HG03060 (cell line): ENCODE measurements around the gene SLC43A3.
"Not testable (repeated sequence)": the region's sequence is repeated elsewhere in the genome, so short reads cannot be mapped to it uniquely, and the experiment has no call there.

Source experiments
- ATAC-seq: cut with Tn5 transposase; IDR thresholded peaks from one replicate; pipeline ENCODE4 v1.9.1; 2021; ENCODE audit warnings: low read depth, moderate number of reproducible peaks; ENCODE audit not compliant: unreplicated experiment

The SLC43A3 gene

GRCh38 chr11:57460022-57460757 lies 33.3 kb upstream of the SLC43A3 start, which contains the start of gene RTN4RL2:
TSS of gene RTN4RL2 (plus strand) at chr11:57460528. CDS start at chr11:57460866, 338 bp downstream.
- ATAC-seq, result no peak

GRCh38 chr11:57459164-57460021 lies 32.5 kb upstream of the SLC43A3 start:
- ATAC-seq, result no peak

- ATAC-seq, result no peak
Observed at GRCh38 chr11:57458410-57459163, 31.7 kb upstream of the SLC43A3 start.

- no peak for ATAC-seq
Observed at GRCh38 chr11:57458060-57458409, 31.1 kb upstream of the SLC43A3 start.

- no peak for ATAC-seq
Observed at GRCh38 chr11:57457643-57458023, 30.7 kb upstream of the SLC43A3 start.

GRCh38 chr11:57456960-57457642 lies 30.2 kb upstream of the SLC43A3 start:
- ATAC-seq, result no peak

- no peak for ATAC-seq
Observed at GRCh38 chr11:57453543-57454177, 26.7 kb upstream of the SLC43A3 start.

DNA sequence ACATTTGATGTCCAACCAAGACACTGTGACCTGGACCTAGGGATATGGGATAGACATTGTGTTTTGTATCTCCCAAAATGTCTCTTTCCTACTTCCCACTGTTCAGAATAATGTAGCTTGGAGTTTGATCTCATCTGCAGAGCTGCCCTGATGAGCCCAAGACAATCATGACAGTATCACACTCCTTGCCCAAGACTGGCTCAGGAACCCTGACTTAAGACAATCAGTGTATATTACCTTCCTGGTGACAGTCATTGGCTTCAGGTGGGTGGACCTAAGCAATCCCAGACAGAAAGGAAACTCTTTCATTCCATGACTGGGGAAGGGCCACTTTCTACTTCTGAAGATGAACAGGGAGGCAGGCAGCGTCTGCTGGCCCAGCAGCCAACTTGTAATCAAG lies 19.1 kb upstream of the SLC43A3 start:
- ATAC-seq, result no peak

GRCh38 chr11:57445122-57445394 lies 18.1 kb upstream of the SLC43A3 start:
- not testable (repeated sequence) for ATAC-seq

- ATAC-seq, result no peak
Observed at GRCh38 chr11:57444362-57445121, 17.6 kb upstream of the SLC43A3 start.

DNA sequence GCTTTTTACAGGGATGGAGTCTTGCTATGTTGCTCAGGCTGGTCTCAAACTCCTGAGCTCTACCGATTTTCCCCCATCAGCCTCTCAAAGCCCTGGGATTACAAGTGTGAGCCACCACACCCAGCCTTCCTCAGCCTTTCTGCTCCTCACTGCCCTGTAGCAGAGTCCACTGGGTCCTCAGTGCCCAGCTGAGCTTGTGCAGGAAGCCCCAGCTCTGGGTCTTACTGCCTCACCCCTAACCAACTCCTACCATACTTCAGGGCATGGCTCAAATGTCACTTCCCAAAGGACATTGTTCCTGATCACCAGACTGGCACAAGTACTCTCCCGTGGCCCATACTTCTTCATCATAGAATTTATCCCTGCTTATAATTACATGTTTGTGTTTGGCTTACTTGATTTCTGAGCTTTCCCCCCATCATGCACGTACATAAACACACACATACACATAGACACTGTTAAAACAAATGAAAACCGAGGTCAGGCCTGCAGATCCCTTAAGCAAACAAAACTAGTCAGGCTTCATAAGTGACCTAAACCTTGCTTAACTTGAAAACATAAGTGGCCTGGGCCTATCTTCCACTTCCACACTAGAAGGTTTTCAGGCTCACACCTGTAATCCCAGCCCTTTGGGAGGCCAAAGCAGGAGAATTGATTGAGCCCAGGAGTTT lies 14.0 kb upstream of the SLC43A3 start:
- ATAC-seq, result no peak

- no peak for ATAC-seq
Observed at GRCh38 chr11:57439786-57440185, 12.9 kb upstream of the SLC43A3 start.

GRCh38 chr11:57438345-57439285 lies 11.7 kb upstream of the SLC43A3 start:
- no peak for ATAC-seq

GRCh38 chr11:57436031-57436430 lies 9.1 kb upstream of the SLC43A3 start:
- no peak for ATAC-seq

DNA sequence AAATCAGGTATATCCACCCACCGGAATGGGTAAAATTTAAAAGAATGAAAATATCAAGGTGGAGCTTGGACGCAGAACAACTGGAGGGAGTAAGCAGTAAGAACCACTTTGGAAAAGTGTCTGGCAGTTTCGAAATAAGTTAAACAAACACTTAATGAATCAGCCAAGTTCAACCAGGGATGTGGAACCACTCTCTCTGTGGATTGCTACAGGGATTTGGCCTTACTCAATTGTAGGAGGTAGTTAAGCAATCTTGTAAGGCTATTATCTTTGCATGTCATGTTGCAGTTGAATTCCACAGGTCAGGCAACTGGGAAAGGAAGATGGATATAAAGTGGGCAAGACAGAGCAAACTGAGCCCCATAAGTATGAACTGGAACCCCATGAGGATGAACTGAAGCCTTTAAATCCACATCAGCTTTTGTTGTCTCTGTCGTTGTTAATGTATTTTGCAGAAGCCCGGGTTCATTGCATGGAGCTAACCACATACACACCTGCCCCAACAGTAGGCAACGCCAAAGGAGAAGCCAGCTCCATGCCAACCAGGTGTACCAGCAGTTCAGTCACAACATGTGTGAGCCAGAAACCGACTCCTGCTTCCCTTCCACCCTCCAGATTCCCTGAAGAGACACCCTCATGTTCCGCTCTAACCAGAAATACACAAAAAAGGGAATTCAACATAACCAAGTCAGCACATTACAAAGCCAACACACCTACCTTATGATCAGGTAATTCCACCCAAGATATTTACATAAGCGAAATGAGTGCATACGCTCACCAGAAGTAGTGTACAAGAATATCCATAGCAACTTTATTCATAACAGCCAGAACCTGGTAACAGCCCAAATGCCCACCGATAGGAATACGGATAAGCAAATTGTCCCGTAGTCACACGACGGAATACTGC lies 8.0 kb upstream of the SLC43A3 start:
- no peak for ATAC-seq

- ATAC-seq, result no peak
Observed at GRCh38 chr11:57432714-57433163, 5.8 kb upstream of the SLC43A3 start.

DNA sequence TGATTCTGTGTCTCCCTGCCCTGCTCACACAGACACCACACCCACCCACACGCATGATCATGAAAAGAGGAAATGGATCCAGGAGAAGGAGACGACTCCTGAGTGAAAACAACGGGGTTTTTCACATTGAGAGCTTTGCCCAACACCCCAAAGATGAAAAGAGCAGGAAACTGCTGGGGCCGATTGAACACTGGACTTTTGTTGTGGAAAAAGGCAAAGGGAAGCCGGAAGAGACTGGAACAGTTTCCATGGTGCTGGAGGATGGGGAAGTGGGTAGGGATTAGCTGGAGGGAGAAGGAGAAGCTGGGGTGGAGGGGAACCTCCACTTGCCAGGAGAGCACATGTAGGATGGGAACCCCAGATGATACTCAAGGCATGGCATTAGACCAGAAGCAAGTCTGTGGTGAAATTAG lies 5.2 kb upstream of the SLC43A3 start:
- ATAC-seq, result no peak
